WTC11 (cell line): ENCODE data around the gene CDC37L1. TPM values are rescaled to one million over a fixed set of nuclear protein-coding genes. Genes with fewer than 3 reads are reported as not detected.

Experiments used
- ATAC-seq: fragments of 200-7000 bp; cut with Tn5 transposase; 2 replicates; pipeline ENCODE4 v1.10.0; 2021; ENCODE audit warnings: mild to moderate bottlenecking, moderate library complexity
- CTCF ChIA-PET: fragments of 300-600 bp; sonication (Branson Sonifier 250); formaldehyde crosslinking; loops from one replicate; lab custom pipeline; 2021; ENCODE audit warnings: antibody characterized with exemption; lab: Charles Lee
- POLR2A ChIA-PET: fragments of 350-600 bp; sonication (Branson Sonifier 250); formaldehyde crosslinking; loops from one replicate; lab custom pipeline; 2021; ENCODE audit warnings: antibody characterized with exemption; lab: Charles Lee
- DNase-seq: peaks from one replicate; pipeline ENCODE4 v3.0.0; 2021; ENCODE audit warnings: low spot score
- H3K27ac Mint-ChIP-seq: 2 replicates; pipeline ENCODE4 v1.8.0; 2021; ENCODE audit warnings: mixed read lengths
- H3K27me3 Mint-ChIP-seq: 2 replicates; pipeline ENCODE4 v1.8.0; 2021; ENCODE audit warnings: low read depth, mild to moderate bottlenecking, moderate library complexity, mixed read lengths
- H3K36me3 Mint-ChIP-seq: 2 replicates; pipeline ENCODE4 v1.8.0; 2021; ENCODE audit warnings: mixed read lengths
- H3K4me1 Mint-ChIP-seq: 2 replicates; pipeline ENCODE4 v1.8.0; 2022; ENCODE audit warnings: mixed read lengths
- H3K4me3 Mint-ChIP-seq: 2 replicates; pipeline ENCODE4 v1.8.0; 2021; ENCODE audit warnings: mild to moderate bottlenecking, moderate library complexity, mixed read lengths
- H3K9me3 Mint-ChIP-seq: 2 replicates; pipeline ENCODE4 v1.8.0; 2021; ENCODE audit warnings: mixed read lengths
- ATF6 ChIP-seq: sonication (generic); formaldehyde crosslinking; IDR thresholded peaks from 2 replicates; pipeline ENCODE4 v1.8.1; 2023; ENCODE audit warnings: mild to moderate bottlenecking, missing genetic modification reagents
- CBFB ChIP-seq: sonication (generic); formaldehyde crosslinking; IDR thresholded peaks from 2 replicates; pipeline ENCODE4 v1.8.1; 2022; ENCODE audit warnings: mild to moderate bottlenecking, low read depth, missing genetic modification reagents
- CREM ChIP-seq: sonication (generic); formaldehyde crosslinking; IDR thresholded peaks from 2 replicates; pipeline ENCODE4 v1.8.1; 2022; ENCODE audit warnings: mild to moderate bottlenecking, missing genetic modification reagents, moderate library complexity
- ELF4 ChIP-seq: sonication (generic); formaldehyde crosslinking; IDR thresholded peaks from 2 replicates; pipeline ENCODE4 v1.8.1; 2022; ENCODE audit warnings: low read depth, mild to moderate bottlenecking, moderate library complexity, missing genetic modification reagents
- EMX1 ChIP-seq: fragments of 250-450 bp; sonication (Bioruptor Pico); IDR thresholded peaks from 2 replicates; pipeline ENCODE4 v1.8.0; 2021; ENCODE audit warnings: mild to moderate bottlenecking
- ETV6 ChIP-seq: sonication (generic); formaldehyde crosslinking; IDR thresholded peaks from 2 replicates; pipeline ENCODE4 v1.8.1; 2022; ENCODE audit warnings: mild to moderate bottlenecking, missing genetic modification reagents
- IRF2 ChIP-seq: sonication (generic); formaldehyde crosslinking; IDR thresholded peaks from 2 replicates; pipeline ENCODE4 v1.8.0; 2022; ENCODE audit warnings: low read depth, missing genetic modification reagents, borderline replicate concordance
- MXD4 ChIP-seq: fragments of 250-450 bp; sonication (Bioruptor Pico); IDR thresholded peaks from 2 replicates; pipeline ENCODE4 v1.8.0; 2021; ENCODE audit warnings: mild to moderate bottlenecking, moderate library complexity, borderline replicate concordance
- NFE2L1 ChIP-seq: sonication (generic); formaldehyde crosslinking; IDR thresholded peaks from 2 replicates; pipeline ENCODE4 v1.8.1; 2023; ENCODE audit warnings: missing genetic modification reagents
- NR1H2 ChIP-seq: sonication (generic); formaldehyde crosslinking; IDR thresholded peaks from 2 replicates; pipeline ENCODE4 v1.9.0; 2021; ENCODE audit warnings: mild to moderate bottlenecking, moderate library complexity, missing genetic modification reagents
- NR2C2 ChIP-seq: sonication (generic); formaldehyde crosslinking; IDR thresholded peaks from 2 replicates; pipeline ENCODE4 v1.8.0; 2022; ENCODE audit warnings: mild to moderate bottlenecking, missing genetic modification reagents
- OVOL2 ChIP-seq: fragments of 250-450 bp; sonication (Bioruptor Pico); IDR thresholded peaks from 2 replicates; pipeline ENCODE4 v1.9.0; 2021; ENCODE audit warnings: mild to moderate bottlenecking, borderline replicate concordance
- PRRX2 ChIP-seq: fragments of 250-450 bp; sonication (Bioruptor Pico); IDR thresholded peaks from 2 replicates; pipeline ENCODE4 v1.8.0; 2021; ENCODE audit warnings: mild to moderate bottlenecking
- RELA ChIP-seq: sonication (generic); formaldehyde crosslinking; IDR thresholded peaks from 2 replicates; pipeline ENCODE4 v1.8.1; 2022; ENCODE audit warnings: missing genetic modification reagents, mild to moderate bottlenecking, borderline replicate concordance
- SMAD4 ChIP-seq: sonication (generic); formaldehyde crosslinking; IDR thresholded peaks from 2 replicates; pipeline ENCODE4 v1.8.0; 2022; ENCODE audit warnings: mild to moderate bottlenecking, missing genetic modification reagents
- SP1 ChIP-seq: sonication (generic); formaldehyde crosslinking; conservative IDR thresholded peaks from 2 replicates; pipeline ENCODE4 v1.8.1; 2022; ENCODE audit warnings: missing genetic modification reagents
- TEAD1 ChIP-seq: sonication (generic); formaldehyde crosslinking; IDR thresholded peaks from 2 replicates; pipeline ENCODE4 v1.8.0; 2022; ENCODE audit warnings: mild to moderate bottlenecking, missing genetic modification reagents
- ZBTB21 ChIP-seq: sonication (generic); formaldehyde crosslinking; IDR thresholded peaks from 2 replicates; pipeline ENCODE4 v1.8.1; 2023; ENCODE audit warnings: mild to moderate bottlenecking, missing genetic modification reagents, borderline replicate concordance
- ZMAT4 ChIP-seq: fragments of 250-450 bp; sonication (Bioruptor Pico); IDR thresholded peaks from 2 replicates; pipeline ENCODE4 v1.9.0; 2021; ENCODE audit warnings: mild to moderate bottlenecking
- ZNF281 ChIP-seq: sonication (generic); formaldehyde crosslinking; IDR thresholded peaks from 2 replicates; pipeline ENCODE4 v1.8.0; 2023; ENCODE audit warnings: mild to moderate bottlenecking, missing genetic modification reagents
- ZNF416 ChIP-seq: fragments of 250-450 bp; sonication (Bioruptor Pico); IDR thresholded peaks from 2 replicates; pipeline ENCODE4 v1.9.0; 2021; ENCODE audit warnings: mild to moderate bottlenecking, inconsistent platforms
- ZNF671 ChIP-seq: fragments of 250-450 bp; sonication (Bioruptor Pico); IDR thresholded peaks from 2 replicates; pipeline ENCODE4 v1.8.0; 2021; ENCODE audit warnings: mild to moderate bottlenecking
- total RNA-seq: library from RNA; stranded (reverse); gene quantifications from 3 replicates; pipeline ENCODE4 v1.2.3, GENCODE V29; 2021
- TF ChIP-seq, protein P1 (sequence below): sonication (generic); formaldehyde crosslinking; IDR thresholded peaks from 2 replicates; pipeline ENCODE4 v1.8.1; 2022; ENCODE audit warnings: low read depth, missing genetic modification reagents, borderline replicate concordance

The CDC37L1 gene
- total RNA-seq, 1 experiment from 2014 or later, result 20.1 TPM

DNA sequence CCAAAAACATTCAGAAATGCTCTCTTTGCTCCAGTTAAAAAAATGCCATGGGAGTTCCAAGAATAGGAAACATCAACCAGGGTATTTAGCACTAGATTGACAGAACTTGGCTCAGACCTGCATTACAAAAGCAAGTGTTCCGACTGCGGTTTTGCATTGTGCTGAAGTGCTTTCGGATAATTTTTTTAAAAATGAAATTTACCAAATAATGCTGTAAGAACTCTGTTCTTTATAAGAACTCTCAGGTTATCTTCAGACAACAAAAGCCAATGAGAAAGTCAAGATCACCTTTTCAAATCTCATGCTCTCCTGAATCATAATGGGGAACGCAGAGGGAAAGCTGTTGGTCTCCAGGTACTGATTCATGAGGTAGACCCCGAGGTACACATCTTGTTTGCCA, 17.8 kb upstream of the CDC37L1 start:
- no peak for TF ChIP-seq CBFB (CRISPR knock-in tag)
- TF ChIP-seq NR2C2 (CRISPR knock-in tag), result no peak
- TF ChIP-seq ZNF416, result no peak
- TF ChIP-seq ZNF281, result no peak
- Mint-ChIP-seq H3K4me3 (peak overlapping the region; percentile 82), H3K9me3 (peaks cover 5% of the 10 kb centered on the region; the same call in 1 of the 2 replicates), H3K27me3 (no peaks in the 10 kb centered on the region), H3K27ac (peak overlapping the region; percentile 71), H3K4me1 (peaks cover 65% of the 10 kb centered on the region), H3K36me3 (peaks cover 5% of the 10 kb centered on the region)
- ChIA-PET POLR2A (interaction anchor here (3.4 kb wide), 1 partner anchor 18 kb away, joined by 14 read pairs; the partner anchor contains the start of gene CDC37L1), CTCF (interaction anchor here (0.7 to 1.8 kb wide), 7 partner anchors 15 to 211 kb away, joined by 3 to 13 read pairs (median 4); partner anchors contain the start of genes AK3 and CDC37L1)
- DNase-seq, result no peak
- ATAC-seq, result peak; percentile 1; the same call in 1 of the 2 replicates

DNA sequence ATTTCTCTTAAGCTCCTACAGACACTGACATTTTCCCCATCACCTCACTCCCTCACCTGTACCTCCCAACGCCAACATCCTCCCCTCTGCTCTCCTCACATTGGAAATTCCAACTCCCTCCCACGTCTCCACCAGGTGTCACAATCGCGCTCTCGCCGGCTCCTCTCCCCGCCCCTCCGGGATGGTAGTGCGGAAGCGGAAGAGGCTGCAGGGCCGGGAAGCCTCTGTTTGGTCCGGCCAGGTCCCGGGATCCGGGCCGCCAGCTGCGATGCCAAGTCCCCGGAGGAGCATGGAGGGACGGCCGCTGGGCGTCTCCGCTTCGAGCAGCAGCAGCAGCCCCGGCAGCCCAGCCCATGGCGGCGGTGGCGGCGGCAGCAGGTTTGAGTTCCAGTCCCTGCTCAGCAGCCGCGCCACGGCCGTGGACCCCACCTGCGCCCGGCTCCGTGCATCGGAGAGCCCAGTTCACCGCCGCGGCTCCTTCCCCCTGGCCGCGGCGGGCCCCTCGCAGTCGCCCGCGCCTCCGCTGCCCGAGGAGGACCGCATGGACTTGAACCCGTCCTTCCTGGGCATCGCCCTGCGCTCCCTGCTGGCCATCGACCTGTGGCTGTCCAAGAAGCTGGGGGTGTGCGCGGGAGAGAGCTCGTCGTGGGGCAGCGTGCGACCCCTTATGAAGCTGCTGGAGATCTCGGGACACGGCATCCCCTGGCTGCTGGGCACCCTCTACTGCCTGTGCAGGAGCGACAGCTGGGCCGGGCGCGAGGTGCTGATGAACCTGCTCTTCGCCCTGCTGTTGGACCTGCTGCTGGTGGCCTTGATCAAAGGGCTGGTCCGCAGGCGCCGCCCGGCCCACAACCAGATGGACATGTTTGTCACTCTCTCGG, 17.0 kb upstream of the CDC37L1 start, which contains the start of gene PLPP6:
TSS of gene PLPP6 (plus strand) at position 187 of the 881 bp plus-strand sequence. CDS start at position 269, 82 bp downstream.
- ATAC-seq, result peak; percentile 93
- H3K27ac Mint-ChIP-seq, result peak within 1 kb of the TSS; percentile 71
- H3K27me3 Mint-ChIP-seq, result no peaks in the 10 kb centered on the region; the same call in 1 of the 2 replicates
- peaks cover 62% of the 10 kb centered on the region for H3K4me1 Mint-ChIP-seq
- peaks cover 5% of the 10 kb centered on the region for H3K36me3 Mint-ChIP-seq
- peaks cover 5% of the 10 kb centered on the region; the same call in 1 of the 2 replicates for H3K9me3 Mint-ChIP-seq
- peak within 1 kb of the TSS; percentile 82 for H3K4me3 Mint-ChIP-seq
- ChIA-PET POLR2A (interaction anchor here (3.4 kb wide), 1 partner anchor 17 kb away, joined by 14 read pairs; the partner anchor contains the start of gene CDC37L1), CTCF (interaction anchor here (0.7 to 1.8 kb wide), 8 partner anchors 14 to 275 kb away, joined by 3 to 13 read pairs (median 4); partner anchors contain the start of genes AK3 and CDC37L1)
- peak; percentile 95 for DNase-seq
- TF ChIP-seq ZMAT4 (CRISPR knock-in tag) (no peak), RELA (CRISPR knock-in tag) (no peak), PRRX2 (no peak), ETV6 (peak; percentile 84; the same call in 1 of the 2 replicates), IRF2 (no peak), NR1H2 (CRISPR knock-in tag) (no peak), CREM (CRISPR knock-in tag) (peak; percentile 73; the same call in 1 of the 2 replicates), OVOL2 (CRISPR knock-in tag) (no peak), SMAD4 (no peak), ZNF416 (peak; percentile 67; the same call in 1 of the 2 replicates), ZNF281 (no peak), ATF6 (CRISPR knock-in tag) (no peak), EMX1 (CRISPR knock-in tag) (no peak), ZBTB21 (CRISPR knock-in tag) (no peak), MXD4 (CRISPR knock-in tag) (no peak), ELF4 (CRISPR knock-in tag) (no peak), SP1 (CRISPR knock-in tag) (peak; percentile 85), TEAD1 (CRISPR knock-in tag) (peak; percentile 91), NFE2L1 (CRISPR knock-in tag) (peak; percentile 81; the same call in 1 of the 2 replicates), ZNF671 (CRISPR knock-in tag) (no peak)
- TF ChIP-seq, protein P1, sequence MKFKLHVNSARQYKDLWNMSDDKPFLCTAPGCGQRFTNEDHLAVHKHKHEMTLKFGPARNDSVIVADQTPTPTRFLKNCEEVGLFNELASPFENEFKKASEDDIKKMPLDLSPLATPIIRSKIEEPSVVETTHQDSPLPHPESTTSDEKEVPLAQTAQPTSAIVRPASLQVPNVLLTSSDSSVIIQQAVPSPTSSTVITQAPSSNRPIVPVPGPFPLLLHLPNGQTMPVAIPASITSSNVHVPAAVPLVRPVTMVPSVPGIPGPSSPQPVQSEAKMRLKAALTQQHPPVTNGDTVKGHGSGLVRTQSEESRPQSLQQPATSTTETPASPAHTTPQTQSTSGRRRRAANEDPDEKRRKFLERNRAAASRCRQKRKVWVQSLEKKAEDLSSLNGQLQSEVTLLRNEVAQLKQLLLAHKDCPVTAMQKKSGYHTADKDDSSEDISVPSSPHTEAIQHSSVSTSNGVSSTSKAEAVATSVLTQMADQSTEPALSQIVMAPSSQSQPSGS (CRISPR knock-in tag), result no peak
